Liver (tissue), 3 donors: ENCODE data around the gene MEGF6.

Source experiments
- CTCF ChIP-seq: fragments of 150-350 bp; IDR thresholded peaks from 2 replicates; pipeline ENCODE4 v1.5.1; 2017; ENCODE audit warnings: improper control_type of control experiment, low read depth, low read length; ENCODE audit not compliant: missing input control
- EGR1 ChIP-seq, 2 donors: IDR thresholded peaks; 2 replicates each; pipeline ENCODE4 v1.6.1; 2016 to 2018; ENCODE audit warnings: antibody characterized with exemption in 2 of 2, low read depth in 2 of 2
- GABPA ChIP-seq, 2 donors: IDR thresholded peaks in 1 of 2; conservative IDR thresholded peaks in 1 of 2; 2 replicates each; pipeline ENCODE4 v1.6.1; 2016; ENCODE audit warnings: antibody characterized with exemption in 2 of 2, mild to moderate bottlenecking in 1 of 2, moderate library complexity in 1 of 2
- JUND ChIP-seq, 2 donors: IDR thresholded peaks; 2 replicates each; pipeline ENCODE4 v1.6.1; 2016; ENCODE audit warnings: antibody characterized with exemption in 2 of 2
- MAX ChIP-seq: IDR thresholded peaks from 2 replicates; pipeline ENCODE4 v1.6.1; 2016; ENCODE audit warnings: antibody characterized with exemption
- RAD21 ChIP-seq, 2 donors: IDR thresholded peaks; 2 replicates each; pipeline ENCODE4 v1.6.1; 2016; ENCODE audit warnings: antibody characterized with exemption in 2 of 2, mild to moderate bottlenecking in 2 of 2
- REST ChIP-seq: IDR thresholded peaks from 2 replicates; pipeline ENCODE4 v1.6.1; 2016; ENCODE audit warnings: antibody characterized with exemption, mild to moderate bottlenecking
- SP1 ChIP-seq: IDR thresholded peaks from 2 replicates; pipeline ENCODE4 v1.6.1; 2018; ENCODE audit warnings: antibody characterized with exemption, mild to moderate bottlenecking
- TAF1 ChIP-seq: conservative IDR thresholded peaks from 2 replicates; pipeline ENCODE4 v1.6.1; 2016; ENCODE audit warnings: antibody characterized with exemption, mild to moderate bottlenecking
- YY1 ChIP-seq: IDR thresholded peaks from 2 replicates; pipeline ENCODE4 v1.6.1; 2016; ENCODE audit warnings: antibody characterized with exemption, mild to moderate bottlenecking
- ZBTB33 ChIP-seq: IDR thresholded peaks from 2 replicates; pipeline ENCODE4 v1.6.1; 2016; ENCODE audit warnings: antibody characterized with exemption
- donor health status: healthy.
- donor health status: healthy.

GRCh38 chr1:3632298-3632697 is 21.0 kb upstream of the MEGF6 start:
- TF ChIP-seq TAF1 (no peak), CTCF (no peak), YY1 (no peak), MAX (no peak), REST (no peak), SP1 (no peak), RAD21 (IDR thresholded peaks at IDR 0.05) (no peak), ZBTB33 (no peak), EGR1 (IDR thresholded peaks at IDR 0.05; ENCODE audit: low read depth in 2 of 2) (no peak), JUND (IDR thresholded peaks at IDR 0.05) (no peak), GABPA (IDR thresholded peaks at IDR 0.05 in 1 of 2, conservative IDR thresholded peaks at IDR 0.05 in 1 of 2) (no peak)
